GM21786 (cell line): ENCODE measurements around the gene BOC.
"Not testable (repeated sequence)": the region's sequence is repeated elsewhere in the genome, so short reads cannot be mapped to it uniquely, and the experiment has no call there.

Experiments
- ATAC-seq: cut with Tn5 transposase; IDR thresholded peaks from one replicate; pipeline ENCODE4 v1.9.1; 2021; ENCODE audit not compliant: unreplicated experiment

Gene BOC

DNA sequence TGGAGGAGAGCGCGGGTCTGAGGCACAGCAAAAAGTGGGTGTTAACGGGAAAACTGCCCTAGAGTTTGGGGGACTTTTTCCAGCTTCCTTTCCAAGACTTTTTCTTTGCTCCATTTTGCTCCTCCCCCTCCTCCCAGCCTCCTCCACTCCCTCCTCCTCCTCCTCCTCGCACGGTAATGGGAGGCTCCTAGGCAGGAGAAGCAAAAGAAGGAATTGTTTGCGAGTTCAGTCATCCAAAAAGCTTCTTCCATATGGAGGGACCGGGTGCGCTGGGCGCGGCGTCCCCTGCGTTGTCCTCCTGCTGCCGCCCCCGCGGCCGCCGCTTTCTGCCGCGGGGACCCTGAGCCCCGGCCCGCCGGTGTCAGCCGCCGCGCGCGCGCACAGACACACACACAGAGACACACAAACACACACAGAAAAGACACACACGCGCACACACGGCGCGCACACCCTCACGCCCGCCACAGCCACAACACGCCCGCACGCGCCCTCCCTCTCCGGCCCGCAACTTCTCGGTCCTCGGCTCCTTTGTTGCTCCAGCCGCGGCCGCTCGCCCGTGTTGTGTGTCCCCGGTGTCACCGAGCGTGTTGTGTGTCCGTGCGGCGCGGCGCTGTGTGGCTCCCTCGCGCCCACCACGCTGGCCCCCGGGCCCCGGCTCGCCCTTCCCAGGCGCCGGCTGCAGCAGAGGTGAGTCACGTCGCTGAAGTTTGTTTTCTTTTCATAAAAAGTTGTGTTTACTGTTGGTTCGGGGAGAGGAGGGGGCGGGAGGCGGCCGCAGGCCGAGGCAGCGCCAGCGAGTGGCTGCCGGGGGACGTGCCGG lies at the start of gene BOC:
Gene BOC, plus strand, starts transcription at position 228 of the 820 bp plus-strand sequence. CDS start 38,246 bp downstream, outside the sequence.
- no peak for ATAC-seq

DNA sequence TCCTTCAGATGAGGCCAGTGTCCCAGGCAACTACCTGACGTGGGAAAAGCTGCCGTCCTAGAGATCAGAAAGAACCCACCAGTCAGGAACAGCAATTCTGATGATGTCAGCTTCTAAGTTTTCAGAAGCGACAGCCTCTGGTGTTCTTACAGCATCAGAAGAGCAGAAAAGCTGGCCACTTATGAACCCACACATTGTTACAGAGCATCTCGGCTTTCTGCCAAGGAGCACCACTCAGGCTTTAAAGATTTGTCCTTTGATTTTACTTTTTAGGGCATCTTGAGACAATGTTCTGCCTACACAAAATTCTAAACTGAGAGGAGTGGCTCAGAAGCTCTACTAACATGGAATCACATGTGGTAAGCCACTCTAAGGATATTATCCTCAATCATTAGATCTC lies 49.7 kb upstream of the BOC start:
- ATAC-seq = no peak

- no peak for ATAC-seq
Observed at GRCh38 chr3:113163152-113163551, 48.2 kb upstream of the BOC start.

DNA sequence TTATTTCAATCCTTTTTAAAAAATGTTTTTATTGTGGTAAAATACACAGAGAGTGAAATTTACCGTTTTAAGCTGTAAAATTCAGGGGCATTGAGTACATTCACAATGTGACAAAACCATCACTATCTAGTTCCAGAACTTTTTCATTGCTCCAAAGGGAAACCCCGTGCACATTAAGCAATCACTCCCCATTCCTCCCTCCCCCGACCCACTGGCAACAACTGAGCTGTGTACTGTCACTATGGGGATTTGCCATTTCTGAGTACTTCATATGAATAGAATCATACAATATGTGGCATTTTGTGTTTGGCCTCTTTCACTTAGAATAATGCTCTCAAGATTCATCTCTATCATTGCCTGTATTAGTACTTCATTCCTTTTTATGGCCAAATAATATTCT lies 45.5 kb upstream of the BOC start:
- ATAC-seq = no peak

DNA sequence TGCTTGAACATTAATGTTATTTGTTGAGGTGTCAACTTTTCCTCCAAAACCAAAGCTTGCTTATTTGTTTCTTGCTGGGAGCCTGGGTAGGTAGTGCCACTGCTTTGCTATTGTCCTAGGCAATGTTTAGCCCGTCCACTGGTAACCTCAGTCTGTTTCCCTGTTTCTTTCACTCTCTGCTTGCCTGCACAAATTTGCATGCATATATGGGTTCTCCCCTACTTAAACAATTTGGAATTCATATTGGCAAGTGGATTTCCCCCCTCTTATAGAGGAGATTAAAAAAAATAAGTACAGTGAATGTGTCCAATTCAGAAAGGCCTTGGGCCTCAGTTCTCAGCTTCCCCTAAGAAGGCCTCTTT lies 45.0 kb upstream of the BOC start:
- no peak for ATAC-seq

- no peak for ATAC-seq
Observed at GRCh38 chr3:113166719-113167492, 44.5 kb upstream of the BOC start.

DNA sequence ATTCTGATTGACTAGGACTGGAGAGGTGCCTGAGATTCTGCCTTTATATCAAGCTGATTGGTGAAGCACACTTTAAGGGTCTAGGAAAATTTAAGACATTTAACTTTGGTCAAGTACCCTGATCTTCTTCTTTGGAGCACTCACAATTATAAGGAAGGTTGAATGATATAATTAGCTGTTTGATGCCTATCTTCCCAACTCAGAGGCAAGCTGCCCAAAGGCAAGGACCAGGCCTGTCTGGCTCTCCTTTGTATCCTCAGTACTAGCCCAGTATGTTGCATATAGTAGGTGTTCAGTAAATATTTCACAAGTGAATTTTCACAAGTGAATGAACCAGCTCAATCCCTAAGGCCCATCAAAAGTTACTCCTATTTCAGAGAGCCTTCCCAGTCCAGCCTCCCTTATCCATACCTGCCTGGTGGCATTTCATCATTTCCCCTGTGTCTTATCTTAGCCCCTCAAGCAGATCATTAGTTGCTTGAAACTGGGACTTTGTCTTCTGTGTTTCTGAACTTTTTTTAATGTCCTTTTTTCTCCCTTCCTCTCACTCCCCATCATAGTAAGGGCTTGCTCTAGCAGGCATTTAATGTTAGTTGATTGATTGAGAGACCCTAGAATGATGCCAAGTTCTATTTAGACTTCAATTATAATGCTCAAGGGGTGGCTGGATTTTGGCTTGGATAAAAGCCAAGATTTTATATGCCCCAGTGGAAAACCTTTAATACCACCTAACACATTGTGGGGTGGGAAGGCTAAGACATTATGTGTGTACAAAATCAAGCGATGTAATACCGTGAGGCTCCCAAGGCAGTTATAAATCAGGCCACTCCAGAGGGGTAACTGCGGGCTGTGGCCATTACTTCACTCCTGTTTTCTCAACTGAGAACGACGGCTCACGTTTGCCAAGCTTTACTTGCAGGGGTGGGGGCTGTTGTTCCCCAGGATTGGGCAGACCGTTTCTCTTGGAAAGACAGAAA lies 43.2 kb upstream of the BOC start:
- no peak for ATAC-seq

- no peak for ATAC-seq
Observed at GRCh38 chr3:113169891-113170452, 41.4 kb upstream of the BOC start.

DNA sequence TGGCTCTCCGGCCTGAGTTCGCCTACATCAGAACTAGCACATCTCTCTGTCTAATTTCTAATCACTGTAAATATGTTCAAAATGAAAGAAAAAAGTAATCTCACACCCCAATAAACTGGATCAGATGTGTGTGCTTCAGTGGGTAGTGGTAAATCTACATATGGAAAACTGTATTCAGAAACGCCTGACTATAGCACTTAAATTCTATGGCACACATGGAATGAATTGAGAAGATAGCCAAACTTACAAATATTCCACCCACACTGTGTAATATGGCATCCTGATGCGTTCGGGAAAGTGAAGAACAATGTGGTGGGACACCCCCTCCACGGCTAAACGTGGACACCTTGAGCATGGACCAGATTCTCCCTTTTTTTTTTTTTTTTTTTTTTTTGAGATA lies 40.6 kb upstream of the BOC start:
- ATAC-seq = no peak

GRCh38 chr3:113171675-113172300 lies 39.6 kb upstream of the BOC start:
- not testable (repeated sequence) for ATAC-seq

DNA sequence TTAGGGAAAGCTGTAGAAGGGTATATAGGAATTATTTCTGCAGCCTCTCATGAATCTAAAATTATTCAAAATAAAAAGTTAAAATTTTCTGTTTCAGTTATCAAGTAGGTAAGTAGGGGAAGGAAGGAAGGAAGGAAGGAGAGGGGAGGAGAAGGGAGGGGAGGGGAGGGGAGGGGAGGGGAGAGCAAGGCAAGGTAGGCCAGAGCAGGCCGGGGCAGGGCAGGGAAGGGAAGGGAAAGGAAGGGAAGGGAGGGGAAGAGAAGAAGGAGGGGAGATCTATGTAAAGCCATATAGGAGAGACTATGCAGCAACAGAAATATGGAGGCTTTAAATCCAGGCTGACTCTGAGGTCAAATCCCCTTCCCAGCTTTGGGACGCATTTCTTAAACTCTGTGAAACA lies 38.3 kb upstream of the BOC start:
- no peak for ATAC-seq

DNA sequence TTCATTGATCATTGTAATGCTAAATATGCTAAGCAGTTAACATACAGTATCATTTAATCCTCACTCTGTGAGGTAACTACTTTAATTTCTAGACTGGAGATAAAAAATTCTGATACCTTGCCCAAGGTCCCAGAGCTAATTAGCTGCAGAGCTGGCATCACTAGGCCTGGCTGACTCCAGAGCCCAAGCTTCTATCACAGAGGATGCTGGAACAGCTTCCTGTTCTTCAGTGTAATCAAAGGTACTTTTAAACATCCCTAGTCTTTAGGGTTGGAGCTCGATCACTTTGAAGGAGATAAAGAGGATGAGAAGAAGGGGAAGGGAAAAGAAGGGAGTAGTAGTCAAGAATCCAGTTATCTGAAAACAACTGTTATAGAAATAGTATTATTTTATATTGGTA lies 37.1 kb upstream of the BOC start:
- ATAC-seq = no peak

DNA sequence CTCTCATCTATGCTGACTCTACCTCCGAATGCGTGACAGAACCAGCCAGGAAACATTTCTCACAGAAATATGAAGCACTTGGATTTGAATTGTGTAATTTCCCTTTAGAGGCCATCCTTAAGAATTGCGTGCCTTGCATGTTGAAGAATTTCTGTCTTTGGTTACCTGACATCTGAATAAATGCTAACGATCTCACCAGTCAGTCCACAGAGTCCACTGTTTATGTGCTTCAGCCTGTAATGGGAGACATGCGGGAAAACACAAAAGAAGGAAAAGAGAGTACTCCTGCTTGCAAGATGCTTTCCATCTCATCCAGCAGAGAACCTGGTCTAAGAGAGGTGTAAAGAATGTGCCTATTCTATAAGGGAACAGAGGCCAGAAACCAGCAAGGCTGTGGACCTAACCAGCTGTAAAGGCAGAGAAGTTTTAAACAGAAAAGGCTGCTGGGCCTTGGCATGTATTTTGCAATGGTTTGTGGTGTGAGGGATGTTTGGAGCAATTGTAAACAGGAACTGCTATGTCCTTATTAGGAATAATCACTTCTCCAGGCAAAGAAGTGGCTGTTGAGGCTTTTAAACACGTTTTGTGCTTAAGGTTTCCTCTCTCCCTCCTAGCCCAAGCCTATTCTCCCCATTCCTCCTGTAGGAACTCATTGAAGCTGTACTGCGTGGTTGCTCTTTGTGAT lies 36.4 kb upstream of the BOC start:
- no peak for ATAC-seq

GRCh38 chr3:113177526-113177925 lies 33.8 kb upstream of the BOC start:
- no peak for ATAC-seq

DNA sequence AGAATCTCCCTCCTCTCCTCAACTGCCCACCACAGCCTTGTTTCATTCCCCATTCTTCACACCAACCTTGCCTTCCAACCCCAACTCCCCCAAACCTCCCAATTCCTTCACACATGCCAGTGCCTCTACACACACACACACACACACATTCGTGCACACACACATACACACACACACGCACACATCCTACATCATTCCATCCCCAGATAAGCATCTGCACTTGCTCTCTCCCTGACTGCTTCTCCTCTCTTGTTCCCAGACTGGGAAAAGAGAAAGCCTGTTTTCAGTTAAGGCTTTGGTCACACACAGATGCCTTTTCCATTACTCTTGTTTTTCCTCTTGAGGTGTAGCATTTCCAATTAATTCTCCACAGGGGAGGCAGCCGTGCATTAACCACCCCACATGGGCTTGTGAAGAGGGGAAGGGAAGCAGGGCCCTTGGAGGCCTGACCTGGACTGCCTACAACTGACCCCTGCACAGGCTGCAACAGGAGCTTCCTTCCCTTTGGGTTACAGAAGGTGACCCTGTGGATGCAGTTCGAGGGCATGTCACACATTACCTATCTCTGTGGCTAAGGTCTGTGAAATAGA lies 32.0 kb upstream of the BOC start:
- ATAC-seq = no peak

GRCh38 chr3:113183748-113184661 lies 27.4 kb upstream of the BOC start:
- ATAC-seq = no peak

- ATAC-seq = no peak
Observed at GRCh38 chr3:113185194-113185835, 26.0 kb upstream of the BOC start.

DNA sequence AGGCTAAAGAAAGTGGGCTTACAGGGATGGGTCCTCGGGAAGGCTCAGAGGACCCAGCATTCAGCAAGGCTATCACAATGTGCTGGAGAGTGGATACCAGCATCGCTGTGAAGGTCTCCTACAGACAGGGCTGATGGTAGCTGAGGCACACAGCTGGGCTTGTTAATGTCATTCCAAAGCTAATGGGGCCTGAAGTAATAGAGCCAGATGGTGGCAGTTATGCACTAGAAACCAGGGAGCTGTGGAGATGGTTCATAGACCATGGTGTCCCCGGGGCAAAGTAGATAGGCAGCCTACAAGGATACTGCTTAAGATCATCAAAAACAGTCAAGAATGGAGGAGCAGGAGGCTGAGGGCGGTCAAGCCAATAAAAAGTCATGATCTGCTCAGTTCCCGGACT lies 24.8 kb upstream of the BOC start:
- no peak for ATAC-seq
